Kidney epithelial cell (primary cell): ENCODE data around the gene CSN1S1. TPM values are rescaled to one million over a fixed set of nuclear protein-coding genes. Genes with fewer than 3 reads are reported as not detected.

Experiments
- DNase-seq: peaks from one replicate; pipeline ENCODE4 v3.0.0-alpha.2; 2010; ENCODE audit warnings: low read depth
- H3K27me3 ChIP-seq: 2 replicates; pipeline ENCODE4 v1.6.0; 2011; ENCODE audit warnings: low read length; ENCODE audit not compliant: control insufficient read depth, insufficient read depth
- H3K36me3 ChIP-seq: 2 replicates; pipeline ENCODE4 v1.5.1; 2011; ENCODE audit warnings: low read length; ENCODE audit not compliant: control insufficient read depth, insufficient read depth
- H3K4me3 ChIP-seq: 2 replicates; pipeline ENCODE4 v1.5.1; 2011; ENCODE audit warnings: low read depth, mild to moderate bottlenecking, control low read depth, low read length
- CTCF ChIP-seq: IDR thresholded peaks from 2 replicates; pipeline ENCODE4 v1.5.1; 2011; ENCODE audit warnings: mild to moderate bottlenecking, moderate library complexity, low read length, control low read depth, inconsistent platforms; ENCODE audit not compliant: insufficient read depth, poor library complexity, severe bottlenecking
- total RNA-seq: library from RNA; depleted of rRNA; stranded (reverse); fragments of >200 nt; gene quantifications from 2 replicates; pipeline ENCODE4 v1.2.3, GENCODE V29; 2015

The CSN1S1 gene
- total RNA-seq, 1 donor from 2014 or later: not detected

- no peaks in the 10 kb centered on the region for H3K36me3 ChIP-seq
- no peaks in the 10 kb centered on the region for H3K27me3 ChIP-seq
- TF ChIP-seq CTCF: no peak
- no peak overlapping the region for H3K4me3 ChIP-seq
- no peak for DNase-seq
Measured at GRCh38 chr4:69974631-69975030, 43.8 kb downstream of the CSN1S1 start.

DNA sequence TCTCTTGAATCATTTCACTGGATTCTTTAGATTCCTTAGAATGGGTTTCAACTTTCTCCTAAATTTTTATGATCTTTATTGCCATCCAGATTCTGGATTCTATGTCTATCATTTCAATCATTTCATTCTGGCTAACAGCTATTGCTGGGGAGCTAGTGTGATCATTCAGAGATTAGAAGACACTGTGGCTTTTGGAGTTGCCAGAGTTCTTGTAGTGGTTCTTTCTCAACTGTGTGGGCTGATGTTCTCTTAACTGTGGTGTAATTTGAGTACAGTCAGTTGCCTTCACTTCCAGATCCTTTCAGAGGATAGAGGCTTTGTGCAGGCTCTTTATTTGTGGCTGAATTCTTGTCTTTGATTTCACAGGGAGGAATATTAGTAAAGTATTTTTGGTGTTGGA is 46.7 kb downstream of the CSN1S1 start:
- TF ChIP-seq CTCF: no peak
- no peaks in the 10 kb centered on the region for H3K27me3 ChIP-seq
- no peaks in the 10 kb centered on the region for H3K36me3 ChIP-seq

GRCh38 chr4:69984030-69984443 is 53.2 kb downstream of the CSN1S1 start:
- no peaks in the 10 kb centered on the region for H3K27me3 ChIP-seq
- H3K4me3 ChIP-seq: no peak overlapping the region
- TF ChIP-seq CTCF: no peak
- no peaks in the 10 kb centered on the region for H3K36me3 ChIP-seq
- peak; percentile 44 for DNase-seq

More for the DNA sequence above, 46.7 kb downstream of the CSN1S1 start:
- H3K4me3 ChIP-seq: no peak overlapping the region
- no peak for DNase-seq

DNA sequence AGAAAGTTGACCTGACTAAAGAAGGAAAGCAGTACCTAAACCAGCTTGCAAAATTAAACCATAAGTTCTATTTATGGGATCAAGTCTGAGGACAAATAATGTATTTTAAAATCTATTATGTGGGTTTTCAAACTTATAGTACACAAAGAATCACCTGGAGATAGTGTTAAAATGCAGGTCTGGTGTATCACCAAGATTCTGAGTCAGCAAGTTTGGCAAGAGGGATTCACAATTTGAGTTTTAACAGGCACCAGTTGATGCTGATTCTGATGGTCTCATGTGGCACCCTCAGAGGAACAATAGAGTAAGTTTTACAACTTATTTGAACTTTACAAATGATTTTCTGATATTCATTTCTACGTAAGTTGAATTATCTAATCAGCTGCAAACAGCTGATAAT is 55.8 kb downstream of the CSN1S1 start:
- no peak for TF ChIP-seq CTCF
- Histone ChIP-seq H3K36me3 (no peaks in the 10 kb centered on the region), H3K4me3 (no peak overlapping the region), H3K27me3 (no peaks in the 10 kb centered on the region)
- no peak for DNase-seq

- Histone ChIP-seq H3K4me3 (no peak overlapping the region), H3K36me3 (no peaks in the 10 kb centered on the region), H3K27me3 (no peaks in the 10 kb centered on the region)
- no peak for TF ChIP-seq CTCF
- DNase-seq: no peak
Measured at GRCh38 chr4:69991016-69991415, 60.1 kb downstream of the CSN1S1 start.

DNA sequence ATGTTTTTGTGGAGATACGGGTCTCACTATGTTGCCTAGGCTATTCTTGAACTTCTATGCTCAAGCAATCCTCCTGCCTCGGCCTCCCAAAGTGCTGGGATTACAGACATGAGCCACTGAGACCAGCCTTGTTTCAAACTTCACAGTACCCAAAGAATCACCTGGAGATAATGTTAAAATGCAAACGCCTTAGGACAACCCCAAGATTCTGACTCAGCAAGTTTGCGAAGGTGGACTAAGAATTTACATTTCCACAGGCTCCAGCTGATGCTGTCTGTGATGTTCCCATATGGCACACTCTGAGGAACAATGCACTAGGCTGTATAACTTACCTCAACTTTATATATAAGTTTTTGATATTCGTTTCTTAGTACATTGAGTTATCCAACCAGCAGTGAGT is 63.9 kb downstream of the CSN1S1 start:
- Histone ChIP-seq H3K36me3 (no peaks in the 10 kb centered on the region), H3K4me3 (no peak overlapping the region), H3K27me3 (no peaks in the 10 kb centered on the region)
- no peak for DNase-seq
- TF ChIP-seq CTCF: no peak
